Measurements from ENCODE around the gene PRORP. TPM values are rescaled to one million over a fixed set of nuclear protein-coding genes. Genes with fewer than 3 reads are reported as not detected.

PRORP gene
- total RNA-seq, 1 donor from 2014 or later = 38.0 TPM

DNA sequence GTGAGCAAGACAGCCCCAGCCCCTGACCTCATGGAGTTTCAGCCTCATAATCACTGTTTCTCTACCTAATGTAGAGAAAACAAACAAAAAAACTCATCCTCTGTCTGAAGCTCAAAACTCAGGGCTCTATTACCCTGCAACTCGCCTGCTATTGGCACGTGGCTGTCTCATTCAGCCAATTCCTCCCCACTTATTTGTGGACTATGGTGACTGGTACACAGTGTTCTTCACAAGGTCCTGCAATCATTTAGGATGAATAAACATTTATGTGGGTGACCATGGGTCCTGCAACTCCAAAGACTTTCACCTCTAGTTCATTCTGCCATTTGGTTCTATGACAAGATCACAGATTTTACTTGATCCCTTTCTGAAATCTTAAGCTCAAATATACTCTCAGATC is 5.2 kb upstream of the PRORP start:
- no peaks in the 10 kb centered on the region for H3K27me3 Mint-ChIP-seq (ENCODE audit: insufficient read depth)
- H3K4me3 Mint-ChIP-seq = no peak overlapping the region
- no peaks in the 10 kb centered on the region for H3K9me3 Mint-ChIP-seq
- intact Hi-C loops (cut with micrococcal nuclease) = no loop called here
- no peak overlapping the region for H3K27ac Mint-ChIP-seq
- peaks cover 41% of the 10 kb centered on the region for H3K36me3 Mint-ChIP-seq (ENCODE audit: low read depth)
- peaks cover 36% of the 10 kb centered on the region for H3K4me1 Mint-ChIP-seq (ENCODE audit: low read depth)
- DNase-seq (ENCODE audit: low spot score) = no peak

DNA sequence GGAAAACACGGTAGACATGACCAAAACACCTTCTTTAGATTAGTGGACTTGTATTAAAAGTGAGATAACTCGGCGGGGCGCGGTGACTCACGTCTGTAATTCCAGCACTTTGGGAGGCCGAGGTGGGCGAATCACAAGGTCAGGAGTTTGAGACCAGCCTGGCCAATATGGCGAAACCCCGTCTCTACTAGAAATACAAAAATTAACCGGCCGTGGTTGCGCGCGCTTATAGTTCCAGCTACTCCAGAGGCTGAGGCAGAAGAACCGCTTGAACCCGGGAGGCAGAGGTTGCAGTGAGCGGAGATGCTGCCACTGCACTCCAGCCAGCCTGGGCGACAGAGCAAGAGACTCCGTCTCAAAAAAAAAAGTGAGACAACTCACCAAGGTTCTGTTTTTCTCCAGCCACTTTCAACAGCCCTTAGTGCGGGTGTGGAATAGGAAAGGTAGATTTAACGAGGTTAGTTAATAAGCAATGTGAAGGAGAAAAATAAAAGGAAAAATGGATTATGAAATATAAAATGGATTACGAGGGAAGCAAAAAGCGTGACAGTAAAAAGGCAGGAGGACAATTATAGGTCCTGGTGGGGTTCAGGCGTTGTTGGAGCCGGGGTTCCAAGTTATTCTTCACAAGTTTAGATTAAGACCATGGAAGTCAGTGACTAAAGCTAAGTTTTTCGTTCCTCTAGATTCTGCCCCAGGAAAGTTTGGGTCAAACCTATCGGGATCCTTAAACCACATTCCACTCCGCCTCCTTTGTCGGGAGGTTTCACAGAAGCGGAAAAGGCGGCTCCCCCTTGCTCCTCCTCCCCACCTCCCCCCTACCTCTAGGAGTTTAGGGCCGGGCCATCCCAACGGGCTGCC is 1.1 kb upstream of the PRORP start:
- intact Hi-C loops (cut with micrococcal nuclease) = loop anchor here (5.0 to 10.0 kb wide), 3 partner anchors 411 to 1204 kb away; partner anchors contain the start of genes INSM2, MBIP and RALGAPA1
- peak overlapping the region; percentile 97 for H3K4me3 Mint-ChIP-seq
- H3K9me3 Mint-ChIP-seq = no peaks in the 10 kb centered on the region
- peaks cover 37% of the 10 kb centered on the region for H3K36me3 Mint-ChIP-seq (ENCODE audit: low read depth)
- peaks cover 62% of the 10 kb centered on the region for H3K4me1 Mint-ChIP-seq (ENCODE audit: low read depth)
- H3K27ac Mint-ChIP-seq = peak overlapping the region; percentile 100
- H3K27me3 Mint-ChIP-seq (ENCODE audit: insufficient read depth) = no peaks in the 10 kb centered on the region
- DNase-seq (ENCODE audit: low spot score) = no peak

DNA sequence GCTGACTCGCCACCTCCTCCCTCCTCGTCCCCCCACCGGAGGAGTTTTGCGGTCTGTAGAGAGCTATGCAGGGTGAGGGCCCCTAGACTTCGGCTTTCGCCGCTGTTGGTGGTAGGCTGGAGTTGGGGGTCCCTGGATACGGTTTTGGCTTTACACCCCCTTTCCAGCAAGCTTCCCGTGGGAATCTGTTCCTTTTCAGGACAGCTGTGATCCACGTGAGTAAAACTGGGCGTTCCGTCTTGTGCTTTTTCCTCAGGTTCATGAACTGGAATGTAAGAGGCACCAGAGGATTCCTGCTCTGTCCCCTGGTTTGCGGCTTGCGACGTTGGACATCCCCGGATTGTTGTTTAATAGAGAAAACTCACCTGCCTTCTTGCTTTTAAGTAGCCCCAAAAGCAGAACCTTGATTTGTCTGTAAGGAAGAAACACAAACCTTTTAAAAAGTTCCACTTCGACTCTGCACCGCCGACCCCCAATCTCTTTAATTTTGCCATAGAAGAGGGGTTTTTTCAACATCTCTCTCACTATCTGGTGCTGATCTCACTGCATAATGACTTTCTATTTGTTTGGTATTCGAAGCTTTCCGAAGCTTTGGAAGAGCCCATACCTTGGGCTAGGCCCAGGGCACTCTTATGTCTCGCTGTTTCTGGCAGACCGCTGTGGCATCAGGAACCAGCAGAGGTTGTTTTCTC is 490 bp downstream of the PRORP start:
- intact Hi-C loops (cut with micrococcal nuclease) = loop anchor here (1.0 to 10.0 kb wide), 15 partner anchors 18 to 1202 kb away; partner anchors contain the start of genes BRMS1L, FAM177A1, INSM2 and MBIP
- Mint-ChIP-seq H3K36me3 (ENCODE audit: low read depth) (peaks cover 33% of the 10 kb centered on the region), H3K27me3 (ENCODE audit: insufficient read depth) (no peaks in the 10 kb centered on the region), H3K9me3 (no peaks in the 10 kb centered on the region), H3K27ac (peak overlapping the region; percentile 100), H3K4me1 (ENCODE audit: low read depth) (peaks cover 60% of the 10 kb centered on the region), H3K4me3 (peak overlapping the region; percentile 97)
- DNase-seq (ENCODE audit: low spot score) = peak; percentile 6

DNA sequence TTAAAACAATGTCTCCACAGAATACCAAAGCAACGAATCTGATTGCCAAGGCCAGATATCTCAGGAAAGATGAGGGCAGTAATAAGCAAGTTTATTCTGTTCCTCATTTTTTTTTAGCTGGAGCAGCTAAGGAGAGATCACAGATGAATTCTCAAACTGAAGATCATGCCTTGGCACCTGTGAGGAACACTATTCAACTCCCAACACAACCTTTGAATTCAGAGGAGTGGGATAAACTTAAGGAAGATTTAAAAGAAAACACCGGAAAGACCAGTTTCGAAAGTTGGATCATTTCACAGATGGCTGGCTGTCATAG is 994 bp downstream of the PRORP start:
- intact Hi-C loops (cut with micrococcal nuclease) = loop anchor here (2.0 to 10.0 kb wide), 7 partner anchors 17 to 1201 kb away; partner anchors contain the start of genes INSM2, MBIP, RALGAPA1 and SNX6
- H3K4me3 Mint-ChIP-seq = peak overlapping the region; percentile 97
- no peaks in the 10 kb centered on the region for H3K9me3 Mint-ChIP-seq
- peak overlapping the region; percentile 100 for H3K27ac Mint-ChIP-seq
- H3K4me1 Mint-ChIP-seq (ENCODE audit: low read depth) = peaks cover 60% of the 10 kb centered on the region
- no peak for DNase-seq (ENCODE audit: low spot score)
- peaks cover 35% of the 10 kb centered on the region for H3K36me3 Mint-ChIP-seq (ENCODE audit: low read depth)
- H3K27me3 Mint-ChIP-seq (ENCODE audit: insufficient read depth) = no peaks in the 10 kb centered on the region

DNA sequence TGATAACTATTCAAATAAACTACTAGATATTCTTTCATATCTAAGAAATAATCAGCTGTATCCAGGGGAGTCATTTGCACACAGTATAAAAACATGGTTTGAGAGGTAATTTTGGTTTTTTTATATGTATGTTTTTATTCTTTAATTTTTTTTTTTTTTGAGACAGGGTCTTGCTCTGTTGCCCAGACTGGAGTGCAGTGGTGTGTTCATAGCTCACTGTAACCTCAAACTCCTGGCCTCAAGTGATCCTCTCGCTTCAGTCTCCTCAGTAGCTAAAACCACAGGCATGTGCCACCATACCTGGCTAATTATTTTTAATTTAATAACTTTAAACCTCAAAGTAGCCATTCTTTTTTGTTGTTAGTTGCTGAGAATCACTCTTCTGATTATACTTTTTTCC is 1.8 kb downstream of the PRORP start:
- no peak for DNase-seq (ENCODE audit: low spot score)
- no peaks in the 10 kb centered on the region for H3K9me3 Mint-ChIP-seq
- H3K27ac Mint-ChIP-seq = no peak overlapping the region
- H3K36me3 Mint-ChIP-seq (ENCODE audit: low read depth) = peaks cover 39% of the 10 kb centered on the region
- peaks cover 63% of the 10 kb centered on the region for H3K4me1 Mint-ChIP-seq (ENCODE audit: low read depth)
- H3K4me3 Mint-ChIP-seq = peak overlapping the region; percentile 97
- intact Hi-C loops (cut with micrococcal nuclease) = loop anchor here (5.0 to 10.0 kb wide), 3 partner anchors 408 to 1201 kb away; partner anchors contain the start of genes INSM2, MBIP and RALGAPA1
- no peaks in the 10 kb centered on the region for H3K27me3 Mint-ChIP-seq (ENCODE audit: insufficient read depth)

DNA sequence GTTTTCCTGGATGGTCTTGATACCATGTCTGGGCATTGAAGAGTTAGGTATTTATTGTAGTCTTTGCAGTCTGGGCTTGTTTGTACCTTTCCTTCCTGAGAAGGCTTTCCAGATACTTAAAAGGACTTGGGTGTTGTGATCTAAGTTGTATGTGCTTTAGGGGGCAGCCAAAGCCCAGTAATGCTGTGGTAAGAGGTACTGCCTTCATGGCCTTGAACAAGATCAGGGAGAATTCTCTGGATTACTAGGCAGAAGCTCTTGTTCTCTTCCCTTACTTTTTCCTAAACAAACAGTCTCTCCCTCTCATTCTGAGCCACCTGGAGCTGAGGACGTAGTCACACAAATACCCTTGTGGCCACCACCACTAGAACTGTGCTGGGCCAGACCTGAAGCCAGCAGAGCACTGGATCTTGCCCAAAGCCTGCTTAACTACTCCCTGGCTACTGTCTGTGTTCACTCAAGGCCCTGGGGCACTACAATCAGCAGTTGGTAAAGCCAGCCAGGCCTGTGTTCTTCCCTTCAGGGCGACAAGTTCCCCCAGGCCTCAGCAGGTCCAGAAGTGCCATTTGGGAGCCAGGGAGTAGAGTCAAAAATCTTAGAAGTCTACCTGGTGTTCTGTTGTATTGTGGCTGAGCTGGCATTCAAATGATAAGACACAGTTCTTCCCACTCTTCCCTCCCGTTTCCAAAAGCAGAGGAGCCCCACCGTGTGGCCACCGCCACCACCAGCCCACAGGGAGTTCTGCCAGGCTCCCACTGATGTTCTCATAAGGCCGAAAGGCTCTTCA is 11.4 kb downstream of the PRORP start:
- H3K27me3 Mint-ChIP-seq (ENCODE audit: insufficient read depth) = no peaks in the 10 kb centered on the region
- intact Hi-C loops (cut with micrococcal nuclease) = no loop called here
- H3K4me3 Mint-ChIP-seq = no peak overlapping the region
- H3K27ac Mint-ChIP-seq = peak overlapping the region; percentile 26
- no peak for DNase-seq (ENCODE audit: low spot score)
- peaks cover 29% of the 10 kb centered on the region for H3K4me1 Mint-ChIP-seq (ENCODE audit: low read depth)
- peaks cover 40% of the 10 kb centered on the region for H3K36me3 Mint-ChIP-seq (ENCODE audit: low read depth)
- peaks cover 12% of the 10 kb centered on the region for H3K9me3 Mint-ChIP-seq

DNA sequence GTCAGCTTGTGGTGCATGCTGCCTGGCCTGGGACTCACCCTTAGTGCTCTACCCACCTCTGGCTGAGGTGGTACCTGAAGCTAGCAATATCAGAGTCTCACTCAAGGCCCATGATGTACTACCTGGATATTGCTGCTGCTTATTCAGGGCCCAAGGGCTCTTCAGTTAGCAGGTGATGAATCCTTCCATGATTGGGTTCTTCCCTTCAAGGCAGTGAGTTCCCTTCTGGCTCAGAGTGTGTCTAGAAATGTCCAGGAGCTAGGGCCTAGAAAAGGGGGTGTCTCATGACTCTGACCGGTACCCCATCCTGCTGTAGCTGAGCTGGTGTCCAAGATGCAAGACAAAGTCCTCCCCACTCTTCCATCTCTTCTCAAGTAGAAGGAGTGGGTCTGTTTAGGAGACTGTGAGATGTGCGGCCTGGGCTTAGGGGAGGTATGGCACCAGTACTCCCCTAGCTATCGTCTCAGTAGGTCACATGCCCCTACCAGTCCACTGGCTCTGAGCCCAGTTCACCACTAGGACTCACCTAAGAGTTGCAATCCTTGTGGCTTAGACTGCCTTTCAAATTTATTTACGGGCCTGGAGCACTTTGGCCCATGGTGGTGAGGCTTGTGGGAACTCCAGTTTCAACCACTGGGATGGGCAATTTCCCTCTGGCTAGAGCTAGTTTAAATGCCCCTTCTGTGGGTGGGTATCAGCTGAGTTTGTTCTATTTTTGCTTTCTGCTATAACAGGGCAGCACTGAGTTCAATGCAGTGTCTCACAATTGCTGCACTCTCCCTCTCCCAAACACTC is 12.2 kb downstream of the PRORP start:
- peaks cover 27% of the 10 kb centered on the region for H3K4me1 Mint-ChIP-seq (ENCODE audit: low read depth)
- no peak overlapping the region for H3K4me3 Mint-ChIP-seq
- intact Hi-C loops (cut with micrococcal nuclease) = no loop called here
- H3K27me3 Mint-ChIP-seq (ENCODE audit: insufficient read depth) = no peaks in the 10 kb centered on the region
- DNase-seq (ENCODE audit: low spot score) = no peak
- H3K9me3 Mint-ChIP-seq = peaks cover 12% of the 10 kb centered on the region
- H3K36me3 Mint-ChIP-seq (ENCODE audit: low read depth) = peaks cover 39% of the 10 kb centered on the region
- H3K27ac Mint-ChIP-seq = peak overlapping the region; percentile 26

DNA sequence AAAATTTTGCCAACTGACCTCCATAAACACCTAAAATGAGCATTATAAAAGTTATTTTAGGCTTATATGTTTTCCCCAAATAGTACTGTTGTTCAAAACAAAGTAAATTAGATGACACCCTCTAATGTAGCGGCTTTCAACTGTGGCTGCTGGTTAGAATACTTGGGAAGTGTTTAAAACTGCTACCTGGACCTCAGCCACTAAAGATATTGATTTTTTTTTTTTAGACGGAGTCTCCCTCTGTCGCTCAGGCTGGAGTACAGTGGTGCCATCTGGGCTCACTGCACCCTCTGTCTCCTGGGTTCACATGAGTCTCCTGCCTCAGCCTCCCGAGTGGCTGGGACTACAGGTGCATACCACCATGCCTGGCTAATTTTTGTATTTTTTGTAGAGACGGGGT is 16.2 kb downstream of the PRORP start:
- H3K4me1 Mint-ChIP-seq (ENCODE audit: low read depth) = peaks cover 31% of the 10 kb centered on the region
- peaks cover 6% of the 10 kb centered on the region for H3K9me3 Mint-ChIP-seq
- H3K36me3 Mint-ChIP-seq (ENCODE audit: low read depth) = peaks cover 28% of the 10 kb centered on the region
- no peak overlapping the region for H3K27ac Mint-ChIP-seq
- no peak for DNase-seq (ENCODE audit: low spot score)
- no peaks in the 10 kb centered on the region for H3K27me3 Mint-ChIP-seq (ENCODE audit: insufficient read depth)
- no peak overlapping the region for H3K4me3 Mint-ChIP-seq
- intact Hi-C loops (cut with micrococcal nuclease) = no loop called here

DNA sequence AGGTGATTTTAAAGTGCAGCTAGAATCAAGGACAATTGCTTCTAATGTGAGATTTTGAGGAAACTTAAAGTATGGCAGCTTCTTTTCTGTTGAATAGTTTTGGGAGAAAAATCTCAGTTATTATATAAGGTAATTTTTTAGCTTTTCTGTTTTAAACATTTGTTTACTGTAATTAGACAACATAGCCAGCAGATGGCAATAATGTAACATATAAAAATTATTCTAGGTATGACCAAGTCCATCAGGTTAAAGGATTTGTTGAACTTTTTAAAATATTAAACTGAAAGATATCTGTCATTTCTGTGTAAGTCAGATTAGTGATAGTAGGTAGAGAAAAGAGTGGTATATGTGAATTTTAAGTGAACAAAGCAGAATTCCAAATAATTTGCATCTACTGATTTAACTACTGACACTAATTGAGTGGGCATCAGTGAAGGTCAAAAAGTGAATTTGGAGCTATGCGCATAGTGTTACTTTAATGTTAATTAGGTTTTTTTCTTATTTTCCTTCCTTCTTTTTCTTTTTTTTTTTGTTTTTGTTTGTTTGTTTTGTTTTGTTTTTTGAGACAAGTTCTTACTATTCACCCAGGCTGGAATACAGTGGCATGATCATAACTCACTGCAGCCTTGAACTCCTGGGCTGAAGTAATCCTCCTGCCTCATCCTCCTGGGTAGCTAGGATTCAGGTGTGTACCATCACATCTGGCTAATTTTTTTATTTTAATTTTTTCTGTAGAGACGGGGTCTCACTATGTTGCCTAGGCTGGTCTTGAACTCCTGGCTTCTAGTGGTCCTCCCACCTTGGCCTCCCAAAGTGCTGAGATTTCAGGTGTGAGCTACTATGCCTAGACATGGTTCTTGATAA is 18.6 kb downstream of the PRORP start:
- Mint-ChIP-seq H3K27me3 (ENCODE audit: insufficient read depth) (no peaks in the 10 kb centered on the region), H3K4me3 (no peak overlapping the region), H3K9me3 (no peaks in the 10 kb centered on the region), H3K27ac (no peak overlapping the region), H3K4me1 (ENCODE audit: low read depth) (peaks cover 29% of the 10 kb centered on the region), H3K36me3 (ENCODE audit: low read depth) (peaks cover 16% of the 10 kb centered on the region)
- no peak for DNase-seq (ENCODE audit: low spot score)
- intact Hi-C loops (cut with micrococcal nuclease) = loop anchor here (1.0 to 2.0 kb wide), 8 partner anchors 18 to 546 kb away; partner anchors contain the start of genes PRORP and PSMA6

DNA sequence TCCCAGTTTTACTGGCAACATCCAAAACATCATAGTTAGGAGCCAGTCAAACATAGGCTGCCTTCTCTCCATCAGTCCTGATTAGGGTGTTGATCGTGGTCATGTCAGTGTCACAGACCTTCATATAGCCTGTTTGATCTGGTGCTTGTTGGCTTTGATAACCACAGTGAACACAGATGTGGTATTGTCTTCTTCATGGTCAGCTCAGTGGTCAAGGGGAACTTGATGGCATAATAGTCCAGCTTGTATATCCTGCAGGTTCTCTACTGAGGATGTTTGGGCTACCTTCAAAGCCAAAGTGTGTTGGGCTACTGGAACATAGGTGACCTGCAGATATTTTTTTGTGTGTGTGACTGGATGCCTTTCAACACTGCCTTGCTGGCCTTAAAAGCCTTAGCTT is 21.7 kb downstream of the PRORP start:
- no peak for DNase-seq (ENCODE audit: low spot score)
- no peaks in the 10 kb centered on the region for H3K9me3 Mint-ChIP-seq
- H3K36me3 Mint-ChIP-seq (ENCODE audit: low read depth) = peaks cover 13% of the 10 kb centered on the region
- peaks cover 22% of the 10 kb centered on the region for H3K4me1 Mint-ChIP-seq (ENCODE audit: low read depth)
- intact Hi-C loops (cut with micrococcal nuclease) = no loop called here
- H3K27ac Mint-ChIP-seq = no peak overlapping the region
- H3K27me3 Mint-ChIP-seq (ENCODE audit: insufficient read depth) = no peaks in the 10 kb centered on the region
- no peak overlapping the region for H3K4me3 Mint-ChIP-seq

DNA sequence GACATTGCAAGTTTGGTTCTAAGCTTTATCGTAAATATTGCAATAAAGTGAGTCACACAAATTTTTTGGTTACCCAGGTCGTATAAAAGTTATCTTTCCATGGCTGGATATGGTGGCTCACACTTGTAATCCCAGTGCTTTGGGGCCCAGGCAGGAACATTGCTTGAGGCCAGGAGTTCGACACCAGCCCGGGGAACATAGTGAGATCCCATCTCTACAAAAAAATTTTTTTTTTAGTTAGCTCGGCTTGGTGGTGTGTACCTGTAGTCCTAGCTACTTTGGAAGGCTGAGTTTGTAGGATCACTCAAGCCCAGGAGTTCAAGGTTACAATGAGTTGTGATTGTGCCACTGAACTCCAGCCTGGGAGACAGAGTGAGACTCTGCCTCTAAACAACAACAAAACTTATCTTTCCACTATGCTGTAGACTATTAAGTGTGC is 24.4 kb downstream of the PRORP start:
- H3K4me1 Mint-ChIP-seq (ENCODE audit: low read depth) = peaks cover 18% of the 10 kb centered on the region
- H3K4me3 Mint-ChIP-seq = no peak overlapping the region
- DNase-seq (ENCODE audit: low spot score) = no peak
- no peaks in the 10 kb centered on the region for H3K27me3 Mint-ChIP-seq (ENCODE audit: insufficient read depth)
- intact Hi-C loops (cut with micrococcal nuclease) = no loop called here
- H3K9me3 Mint-ChIP-seq = no peaks in the 10 kb centered on the region
- H3K36me3 Mint-ChIP-seq (ENCODE audit: low read depth) = peaks cover 19% of the 10 kb centered on the region
- H3K27ac Mint-ChIP-seq = no peak overlapping the region

All from activated T-helper 1 cell treated with anti-CD3 and anti-CD28 coated beads, Interleukin-12 subunit alpha, Interleukin-12 subunit beta, Interleukin-2, Interleukin-4 antibody, amounts not matched to agents 30 ng/mL and 10 ng/mL and 1 ng/mL, durations not matched to agents 14 hours and 24 hours and 36 hours (primary cell).